SK-N-SH treated with all-trans-retinoic acid at 6 μM for 48 hours (cell line): Measurements from ENCODE around the gene NFYA.

Experiments used
- ATAC-seq: fragments of 200-7000 bp; cut with Tn5 transposase; 3 replicates; pipeline ENCODE4 v1.9.1; 2020; ENCODE audit warnings: mild to moderate bottlenecking, moderate library complexity
- ARNTL ChIP-seq: fragments of 450-650 bp; formaldehyde crosslinking; IDR thresholded peaks from 2 replicates; pipeline ENCODE4 v1.5.0; 2020; ENCODE audit warnings: low read depth, mild to moderate bottlenecking, moderate library complexity, borderline replicate concordance
- BACH2 ChIP-seq: fragments of 250-450 bp; sonication (Bioruptor Pico); IDR thresholded peaks from 2 replicates; pipeline ENCODE4 v1.9.0; 2021; ENCODE audit warnings: mild to moderate bottlenecking, borderline replicate concordance
- CREB5 ChIP-seq: fragments of 250-450 bp; sonication (Bioruptor Pico); IDR thresholded peaks from 2 replicates; pipeline ENCODE4 v1.5.1; 2020; ENCODE audit warnings: low read depth, mild to moderate bottlenecking, moderate library complexity
- CSDC2 ChIP-seq: fragments of 250-450 bp; sonication (Bioruptor Pico); IDR thresholded peaks from 2 replicates; pipeline ENCODE4 v1.5.0; 2020; ENCODE audit warnings: mild to moderate bottlenecking, moderate library complexity
- GLIS3 ChIP-seq: fragments of 250-450 bp; sonication (Bioruptor Pico); IDR thresholded peaks from 2 replicates; pipeline ENCODE4 v1.5.0; 2020; ENCODE audit warnings: mild to moderate bottlenecking, moderate library complexity
- ISL1 ChIP-seq: fragments of 250-450 bp; sonication (Bioruptor Pico); IDR thresholded peaks from 2 replicates; pipeline ENCODE4 v2.1.2; 2022; ENCODE audit warnings: mild to moderate bottlenecking, moderate library complexity
- PPARA ChIP-seq: fragments of 250-450 bp; sonication (Bioruptor Pico); IDR thresholded peaks from 2 replicates; pipeline ENCODE4 v1.5.0; 2020; ENCODE audit warnings: mild to moderate bottlenecking, borderline replicate concordance
- RARB ChIP-seq: fragments of 250-450 bp; sonication (Bioruptor Pico); IDR thresholded peaks from 2 replicates; pipeline ENCODE4 v1.8.0; 2021; ENCODE audit warnings: mild to moderate bottlenecking, moderate library complexity
- SNAI2 ChIP-seq: fragments of 250-450 bp; sonication (Bioruptor Pico); IDR thresholded peaks from 2 replicates; pipeline ENCODE4 v1.5.0; 2020; ENCODE audit warnings: mild to moderate bottlenecking, moderate library complexity
- TCF4 ChIP-seq: fragments of 250-450 bp; sonication (Bioruptor Pico); IDR thresholded peaks from 2 replicates; pipeline ENCODE4 v1.8.0; 2021; ENCODE audit warnings: mild to moderate bottlenecking, moderate library complexity, borderline replicate concordance
- ZC3H10 ChIP-seq: fragments of 250-450 bp; sonication (Bioruptor Pico); IDR thresholded peaks from 2 replicates; pipeline ENCODE4 v1.5.1; 2021; ENCODE audit warnings: mild to moderate bottlenecking, moderate library complexity
- ZFP3 ChIP-seq: fragments of 250-450 bp; sonication (Bioruptor Pico); IDR thresholded peaks from 2 replicates; pipeline ENCODE4 v1.5.0; 2020; ENCODE audit warnings: mild to moderate bottlenecking, moderate library complexity
- ZFP30 ChIP-seq: fragments of 450-650 bp; formaldehyde crosslinking; IDR thresholded peaks from 2 replicates; pipeline ENCODE4 v1.5.0; 2022; ENCODE audit warnings: mild to moderate bottlenecking, moderate library complexity
- ZNF565 ChIP-seq: fragments of 450-650 bp; formaldehyde crosslinking; conservative IDR thresholded peaks from 2 replicates; pipeline ENCODE4 v1.5.0; 2020; ENCODE audit warnings: low read depth, mild to moderate bottlenecking, moderate library complexity
- TF ChIP-seq, protein P1 (sequence below): fragments of 250-450 bp; sonication (Bioruptor Pico); IDR thresholded peaks from 2 replicates; pipeline ENCODE4 v1.8.0; 2021; ENCODE audit warnings: low read depth, mild to moderate bottlenecking, moderate library complexity, borderline replicate concordance
- TF ChIP-seq, protein P2 (sequence below): fragments of 250-450 bp; sonication (Bioruptor Pico); IDR thresholded peaks from 2 replicates; pipeline ENCODE4 v1.5.0; 2020; ENCODE audit warnings: mild to moderate bottlenecking, moderate library complexity

The NFYA gene

GRCh38 chr6:41037107-41037900 is 35.5 kb upstream of the NFYA start:
- no peak for ATAC-seq
- TF ChIP-seq ZFP30 (no peak), CREB5 (CRISPR knock-in tag) (no peak), ZC3H10 (CRISPR knock-in tag) (no peak), ZNF565 (CRISPR knock-in tag) (no peak), SNAI2 (CRISPR knock-in tag) (no peak), RARB (CRISPR knock-in tag) (no peak), ARNTL (CRISPR knock-in tag) (no peak)
- TF ChIP-seq, protein P1, sequence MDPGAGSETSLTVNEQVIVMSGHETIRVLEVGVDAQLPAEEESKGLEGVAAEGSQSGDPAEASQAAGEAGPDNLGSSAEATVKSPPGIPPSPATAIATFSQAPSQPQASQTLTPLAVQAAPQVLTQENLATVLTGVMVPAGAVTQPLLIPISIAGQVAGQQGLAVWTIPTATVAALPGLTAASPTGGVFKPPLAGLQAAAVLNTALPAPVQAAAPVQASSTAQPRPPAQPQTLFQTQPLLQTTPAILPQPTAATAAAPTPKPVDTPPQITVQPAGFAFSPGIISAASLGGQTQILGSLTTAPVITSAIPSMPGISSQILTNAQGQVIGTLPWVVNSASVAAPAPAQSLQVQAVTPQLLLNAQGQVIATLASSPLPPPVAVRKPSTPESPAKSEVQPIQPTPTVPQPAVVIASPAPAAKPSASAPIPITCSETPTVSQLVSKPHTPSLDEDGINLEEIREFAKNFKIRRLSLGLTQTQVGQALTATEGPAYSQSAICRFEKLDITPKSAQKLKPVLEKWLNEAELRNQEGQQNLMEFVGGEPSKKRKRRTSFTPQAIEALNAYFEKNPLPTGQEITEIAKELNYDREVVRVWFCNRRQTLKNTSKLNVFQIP (CRISPR knock-in tag): no peak
- TF ChIP-seq, protein P2, sequence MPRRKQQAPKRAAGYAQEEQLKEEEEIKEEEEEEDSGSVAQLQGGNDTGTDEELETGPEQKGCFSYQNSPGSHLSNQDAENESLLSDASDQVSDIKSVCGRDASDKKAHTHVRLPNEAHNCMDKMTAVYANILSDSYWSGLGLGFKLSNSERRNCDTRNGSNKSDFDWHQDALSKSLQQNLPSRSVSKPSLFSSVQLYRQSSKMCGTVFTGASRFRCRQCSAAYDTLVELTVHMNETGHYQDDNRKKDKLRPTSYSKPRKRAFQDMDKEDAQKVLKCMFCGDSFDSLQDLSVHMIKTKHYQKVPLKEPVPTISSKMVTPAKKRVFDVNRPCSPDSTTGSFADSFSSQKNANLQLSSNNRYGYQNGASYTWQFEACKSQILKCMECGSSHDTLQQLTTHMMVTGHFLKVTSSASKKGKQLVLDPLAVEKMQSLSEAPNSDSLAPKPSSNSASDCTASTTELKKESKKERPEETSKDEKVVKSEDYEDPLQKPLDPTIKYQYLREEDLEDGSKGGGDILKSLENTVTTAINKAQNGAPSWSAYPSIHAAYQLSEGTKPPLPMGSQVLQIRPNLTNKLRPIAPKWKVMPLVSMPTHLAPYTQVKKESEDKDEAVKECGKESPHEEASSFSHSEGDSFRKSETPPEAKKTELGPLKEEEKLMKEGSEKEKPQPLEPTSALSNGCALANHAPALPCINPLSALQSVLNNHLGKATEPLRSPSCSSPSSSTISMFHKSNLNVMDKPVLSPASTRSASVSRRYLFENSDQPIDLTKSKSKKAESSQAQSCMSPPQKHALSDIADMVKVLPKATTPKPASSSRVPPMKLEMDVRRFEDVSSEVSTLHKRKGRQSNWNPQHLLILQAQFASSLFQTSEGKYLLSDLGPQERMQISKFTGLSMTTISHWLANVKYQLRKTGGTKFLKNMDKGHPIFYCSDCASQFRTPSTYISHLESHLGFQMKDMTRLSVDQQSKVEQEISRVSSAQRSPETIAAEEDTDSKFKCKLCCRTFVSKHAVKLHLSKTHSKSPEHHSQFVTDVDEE (CRISPR knock-in tag): no peak

DNA sequence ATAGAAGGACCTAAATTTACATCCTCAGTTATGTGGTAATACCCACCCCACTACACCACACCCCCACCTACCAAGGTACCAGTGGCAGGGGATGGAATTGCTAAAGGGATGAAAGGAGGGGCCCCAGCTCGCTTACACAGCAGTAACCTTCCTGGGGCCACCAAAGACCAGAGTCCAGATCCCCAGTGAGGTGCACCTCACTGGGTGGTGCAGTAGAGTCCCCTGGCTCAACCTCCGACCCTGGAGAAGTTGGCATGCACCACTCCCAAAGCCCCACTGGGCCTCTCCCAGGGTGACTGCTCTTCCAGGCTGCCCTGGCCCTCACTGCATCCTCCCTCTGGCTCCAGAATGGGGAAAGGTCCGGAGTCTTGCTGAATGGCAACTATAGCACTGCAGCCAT is 34.6 kb upstream of the NFYA start:
- ATAC-seq: no peak

More for the DNA sequence above, 34.6 kb upstream of the NFYA start:
- TF ChIP-seq PPARA (CRISPR knock-in tag) (no peak), CSDC2 (CRISPR knock-in tag) (no peak), ISL1 (no peak), ZFP3 (CRISPR knock-in tag) (no peak), BACH2 (CRISPR knock-in tag) (no peak), RARB (CRISPR knock-in tag) (no peak), ARNTL (CRISPR knock-in tag) (no peak), TCF4 (CRISPR knock-in tag) (no peak), ZFP30 (no peak), CREB5 (CRISPR knock-in tag) (no peak), GLIS3 (CRISPR knock-in tag) (no peak), ZC3H10 (CRISPR knock-in tag) (no peak)
- TF ChIP-seq, protein P2 (CRISPR knock-in tag): no peak
- TF ChIP-seq, protein P1 (CRISPR knock-in tag): no peak
- TF ChIP-seq, all 23 proteins: peak for 0
